SK-N-DZ (cell line): Measurements from ENCODE around the gene IQUB.
"Not testable (repeated sequence)": the region's sequence is repeated elsewhere in the genome, so short reads cannot be mapped to it uniquely, and the experiment has no call there.

Source experiments
- DNase-seq: peaks from one replicate; pipeline ENCODE4 v3.0.0-alpha.2; 2015; ENCODE audit warnings: low spot score

The IQUB gene

GRCh38 chr7:123492485-123492884, 41.9 kb downstream of the IQUB start:
- DNase-seq: no peak

GRCh38 chr7:123485721-123486120, 48.7 kb downstream of the IQUB start:
- DNase-seq: no peak

GRCh38 chr7:123485187-123485586, 49.2 kb downstream of the IQUB start:
- DNase-seq: peak; percentile 32

- no peak for DNase-seq
Observed at GRCh38 chr7:123484199-123484598, 50.2 kb downstream of the IQUB start.

GRCh38 chr7:123480107-123480506, 54.3 kb downstream of the IQUB start:
- no peak for DNase-seq

- not testable (repeated sequence) for DNase-seq
Observed at GRCh38 chr7:123478056-123478455, 56.3 kb downstream of the IQUB start.

- no peak for DNase-seq
Observed at GRCh38 chr7:123472750-123473445, 61.5 kb downstream of the IQUB start.

- no peak for DNase-seq
Observed at GRCh38 chr7:123472327-123472726, 62.1 kb downstream of the IQUB start.

- DNase-seq: no peak
Observed at GRCh38 chr7:123468303-123468702, 66.1 kb downstream of the IQUB start.

- no peak for DNase-seq
Observed at GRCh38 chr7:123463890-123464289, 70.5 kb downstream of the IQUB start.

GRCh38 chr7:123460616-123461015, 73.8 kb downstream of the IQUB start:
- DNase-seq: no peak

- no peak for DNase-seq
Observed at GRCh38 chr7:123455965-123456470, 78.4 kb downstream of the IQUB start.

GRCh38 chr7:123440101-123440548, 94.3 kb downstream of the IQUB start:
- no peak for DNase-seq

GRCh38 chr7:123439191-123439590, 95.2 kb downstream of the IQUB start:
- DNase-seq: no peak

- DNase-seq: no peak
Observed at GRCh38 chr7:123437447-123437995, 96.9 kb downstream of the IQUB start.

- peak; percentile 61 for DNase-seq
Observed at GRCh38 chr7:123435080-123435700, 99.2 kb downstream of the IQUB start.

GRCh38 chr7:123433665-123434064, 100.7 kb downstream of the IQUB start:
- DNase-seq: peak; percentile 26

- DNase-seq: no peak
Observed at GRCh38 chr7:123432601-123433000, 101.8 kb downstream of the IQUB start.

GRCh38 chr7:123431075-123431614, 103.2 kb downstream of the IQUB start:
- DNase-seq: peak; percentile 43

GRCh38 chr7:123425246-123425645, 109.1 kb downstream of the IQUB start:
- DNase-seq: no peak

- DNase-seq: no peak
Observed at GRCh38 chr7:123424463-123424862, 109.9 kb downstream of the IQUB start.

- no peak for DNase-seq
Observed at GRCh38 chr7:123423622-123424021, 110.8 kb downstream of the IQUB start.

- DNase-seq: no peak
Observed at GRCh38 chr7:123417580-123417979, 116.8 kb downstream of the IQUB start.
